Measurements from ENCODE around the gene ATG4D. TPM values are rescaled to one million over a fixed set of nuclear protein-coding genes. Genes with fewer than 3 reads are reported as not detected.

ATG4D gene
- total RNA-seq, 4 donors from 2014 or later, result 5.2 to 20.7 (median 6.9) TPM

Small RNA genes lying within 50 kb of the gene (small RNA-seq; reads per million reads assigned to genes)
- gene MIR1238 (not detected), gene RNU7-140P (not detected)

Other genes starting within 250 kb of the ATG4D start
- gene ZGLP1, start 234.1 kb upstream of the ATG4D start, total RNA-seq, result 1 to 10 TPM in 3 of 4 donors, under 1 TPM in 1; 0.49 to 5.8 (median 2.2) TPM
- 10 to 100 TPM in 2 of 4 donors, 1 to 10 TPM in 2; 7.3 to 17.2 (median 9.1) TPM for gene FDX2, start 227.9 kb upstream of the ATG4D start, total RNA-seq
- gene RAVER1, start 210.4 kb upstream of the ATG4D start, total RNA-seq, result 10 to 100 TPM in 1 of 4 donors, 1 to 10 TPM in 3; 5.9 to 22.4 (median 8.2) TPM
- 10 to 100 TPM in 1 of 4 donors, 1 to 10 TPM in 3; 4.9 to 17.3 (median 9.2) TPM for gene ICAM3, start 204.3 kb upstream of the ATG4D start, total RNA-seq
- 10 to 100 TPM; 59.2 to 94.4 (median 75.9) TPM for gene TYK2, start 163.3 kb upstream of the ATG4D start, total RNA-seq
- gene CDC37, start 140.4 kb upstream of the ATG4D start, total RNA-seq, result 100 to 1,000 TPM in 2 of 4 donors, 10 to 100 TPM in 2; 85.3 to 181 (median 119) TPM
- gene PDE4A, start 123.4 kb upstream of the ATG4D start, total RNA-seq, result 10 to 100 TPM; 14.3 to 26.6 (median 17.8) TPM
- 10 to 100 TPM; 36.2 to 55.9 (median 48.0) TPM for gene KEAP1, start 40.5 kb upstream of the ATG4D start, total RNA-seq
- under 1 TPM in 2 of 4 donors, not detected in 2; 0.17 to 0.65 TPM for gene S1PR5, start 26.5 kb upstream of the ATG4D start, total RNA-seq
- gene KRI1, start 22.1 kb downstream of the ATG4D start, total RNA-seq, result 10 to 100 TPM; 10.4 to 17.4 (median 12.4) TPM
- 10 to 100 TPM in 2 of 4 donors, 1 to 10 TPM in 2; 5.1 to 18.9 (median 8.4) TPM for gene CDKN2D, start 25.1 kb downstream of the ATG4D start, total RNA-seq
- under 1 TPM in 1 of 4 donors, not detected in 3; 0.51 TPM for gene AP1M2, start 43.4 kb downstream of the ATG4D start, total RNA-seq
- gene SLC44A2, start 81.6 kb downstream of the ATG4D start, total RNA-seq, result 100 to 1,000 TPM in 1 of 4 donors, 10 to 100 TPM in 3; 52.0 to 112 (median 56.9) TPM
- 100 to 1,000 TPM in 1 of 4 donors, 10 to 100 TPM in 3; 56.8 to 103 (median 77.7) TPM for gene ILF3, start 110.4 kb downstream of the ATG4D start, total RNA-seq
- gene QTRT1, start 157.5 kb downstream of the ATG4D start, total RNA-seq, result 10 to 100 TPM; 13.7 to 30.5 (median 28.8) TPM
- 100 to 1,000 TPM in 1 of 4 donors, 10 to 100 TPM in 3; 63.9 to 140 (median 91.5) TPM for gene DNM2, start 174.2 kb downstream of the ATG4D start, total RNA-seq